Activated B cell treated with CpG ODN at 0.5 μM for 24 hours (primary cell): ENCODE results near the gene NRXN3. TPM values are rescaled to one million over a fixed set of nuclear protein-coding genes. Genes with fewer than 3 reads are reported as not detected.

Experiments used
- ATAC-seq: fragments of 200-7000 bp; cut with Tn5 transposase; one replicate; pipeline ENCODE4 v1.10.0; 2021; ENCODE audit warnings: low read depth, mild to moderate bottlenecking, moderate library complexity
- CTCF ChIA-PET: fragments of 350-600 bp; sonication (Branson Sonifier 250); formaldehyde crosslinking; loops from one replicate; lab custom pipeline; 2021; ENCODE audit warnings: antibody characterized with exemption; lab: Charles Lee
- POLR2A ChIA-PET: fragments of 350-600 bp; sonication (Branson Sonifier 250); formaldehyde crosslinking; loops from one replicate; lab custom pipeline; 2021; ENCODE audit warnings: antibody characterized with exemption; lab: Charles Lee
- DNase-seq: peaks from one replicate; pipeline ENCODE4 v3.0.0; 2022
- H3K27ac Mint-ChIP-seq: one replicate; pipeline ENCODE4 v1.8.0; 2020; ENCODE audit warnings: mixed read lengths
- H3K27me3 Mint-ChIP-seq: one replicate; pipeline ENCODE4 v1.8.0; 2021; ENCODE audit warnings: mixed read lengths
- H3K36me3 Mint-ChIP-seq: one replicate; pipeline ENCODE4 v1.8.0; 2021; ENCODE audit warnings: low read depth, mixed read lengths
- H3K4me1 Mint-ChIP-seq: one replicate; pipeline ENCODE4 v1.8.0; 2021; ENCODE audit warnings: mixed read lengths
- H3K4me3 Mint-ChIP-seq: one replicate; pipeline ENCODE4 v1.8.0; 2020; ENCODE audit warnings: mild to moderate bottlenecking, mixed read lengths
- H3K9me3 Mint-ChIP-seq: one replicate; pipeline ENCODE4 v1.8.0; 2020; ENCODE audit warnings: mixed read lengths
- CTCF ChIP-seq: fragments of 200-600 bp; IDR thresholded peaks from one replicate; pipeline ENCODE4 v1.8.0; 2022; ENCODE audit warnings: antibody characterized with exemption, mild to moderate bottlenecking
- intact Hi-C: fragments of 100-400 bp; cut with micrococcal nuclease; formaldehyde crosslinking; loops from one replicate; pipeline ENCODE4 v1.15.1; 2024
- total RNA-seq: library from RNA; stranded (reverse); gene quantifications from 2 replicates; pipeline ENCODE4 v1.2.3, GENCODE V29; 2022

Gene NRXN3
- total RNA-seq, 1 donor from 2014 or later, result not detected

- intact Hi-C loops, result no loop called here
- no peak overlapping the region for H3K4me3 Mint-ChIP-seq
- no peak overlapping the region for H3K27ac Mint-ChIP-seq
- no peaks in the 10 kb centered on the region for H3K4me1 Mint-ChIP-seq
- CTCF ChIA-PET, result no interaction called here
- H3K27me3 Mint-ChIP-seq, result peaks cover 5% of the 10 kb centered on the region
- POLR2A ChIA-PET, result no interaction called here
- no peak for TF ChIP-seq CTCF
- H3K36me3 Mint-ChIP-seq, result no peaks in the 10 kb centered on the region
- H3K9me3 Mint-ChIP-seq, result no peaks in the 10 kb centered on the region
- DNase-seq (no peak), ATAC-seq (no peak)
These were observed 89.7 kb downstream of the NRXN3 start for GRCh38 chr14:78259831-78260230.

GRCh38 chr14:78278464-78279250 is 108.5 kb downstream of the NRXN3 start:
- H3K4me1 Mint-ChIP-seq, result no peaks in the 10 kb centered on the region
- no peak overlapping the region for H3K4me3 Mint-ChIP-seq
- ATAC-seq (no peak), DNase-seq (no peak)
- H3K27ac Mint-ChIP-seq, result no peak overlapping the region
- no peak for TF ChIP-seq CTCF
- intact Hi-C loops, result no loop called here
- no peaks in the 10 kb centered on the region for H3K36me3 Mint-ChIP-seq
- no peaks in the 10 kb centered on the region for H3K9me3 Mint-ChIP-seq
- CTCF ChIA-PET, result no interaction called here
- no peaks in the 10 kb centered on the region for H3K27me3 Mint-ChIP-seq
- POLR2A ChIA-PET, result no interaction called here

DNA sequence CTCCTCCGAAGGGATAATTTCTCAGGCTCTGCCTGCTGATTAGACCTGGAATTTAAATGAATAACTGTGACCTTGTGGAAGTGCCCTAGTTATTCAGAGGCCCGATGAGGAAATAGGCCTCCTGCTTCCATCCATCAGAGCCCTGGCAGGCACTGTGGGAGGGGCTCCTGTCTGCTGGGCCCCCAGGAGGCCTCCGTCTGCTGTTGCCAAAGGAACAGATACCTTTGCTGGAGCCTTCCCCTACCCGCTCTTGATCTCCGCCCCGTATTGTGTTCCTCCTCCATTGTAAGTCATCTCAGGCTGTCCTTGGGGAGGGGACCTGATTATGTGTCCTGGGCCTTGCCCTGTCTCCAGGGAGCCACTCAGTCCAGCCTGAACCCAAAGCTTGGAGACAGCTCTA is 112.3 kb downstream of the NRXN3 start:
- ATAC-seq, result no peak
- no peak for DNase-seq
- H3K36me3 Mint-ChIP-seq, result no peaks in the 10 kb centered on the region
- no peaks in the 10 kb centered on the region for H3K4me1 Mint-ChIP-seq
- no peak overlapping the region for H3K27ac Mint-ChIP-seq
- ChIA-PET CTCF (no interaction called here), POLR2A (no interaction called here)
- peaks cover 7% of the 10 kb centered on the region for H3K27me3 Mint-ChIP-seq
- TF ChIP-seq CTCF, result no peak
- intact Hi-C loops, result no loop called here
- no peaks in the 10 kb centered on the region for H3K9me3 Mint-ChIP-seq
- no peak overlapping the region for H3K4me3 Mint-ChIP-seq

GRCh38 chr14:78286210-78286609 is 116.0 kb downstream of the NRXN3 start:
- Mint-ChIP-seq H3K27ac (no peak overlapping the region), H3K4me1 (no peaks in the 10 kb centered on the region), H3K36me3 (no peaks in the 10 kb centered on the region), H3K4me3 (no peak overlapping the region), H3K27me3 (peaks cover 7% of the 10 kb centered on the region), H3K9me3 (no peaks in the 10 kb centered on the region)
- DNase-seq (no peak), ATAC-seq (no peak)
- CTCF ChIA-PET, result no interaction called here
- POLR2A ChIA-PET, result no interaction called here
- intact Hi-C loops, result no loop called here
- TF ChIP-seq CTCF, result no peak

GRCh38 chr14:78292003-78292402 is 121.8 kb downstream of the NRXN3 start:
- TF ChIP-seq CTCF, result no peak
- CTCF ChIA-PET, result no interaction called here
- Mint-ChIP-seq H3K27me3 (peaks cover 8% of the 10 kb centered on the region), H3K9me3 (no peaks in the 10 kb centered on the region), H3K27ac (no peak overlapping the region), H3K4me1 (no peaks in the 10 kb centered on the region), H3K4me3 (no peak overlapping the region), H3K36me3 (no peaks in the 10 kb centered on the region)
- POLR2A ChIA-PET, result no interaction called here
- intact Hi-C loops, result no loop called here
- ATAC-seq (no peak), DNase-seq (no peak)
